IMR-90 (cell line): ENCODE data around the gene CHN2.

Experiments used
- BHLHE40 ChIP-seq: fragments of 150-350 bp; IDR thresholded peaks from 2 replicates; pipeline ENCODE4 v1.6.1; 2016; ENCODE audit warnings: mild to moderate bottlenecking, low read depth, low read length
- CEBPB ChIP-seq: IDR thresholded peaks from 2 replicates; pipeline ENCODE4 v1.6.1; 2012; ENCODE audit warnings: low read depth, low read length, improper control_type of control experiment
- MAFK ChIP-seq: IDR thresholded peaks from 2 replicates; pipeline ENCODE4 v1.6.1; 2012; ENCODE audit warnings: low read depth, low read length, improper control_type of control experiment
- POLR2A ChIP-seq: IDR thresholded peaks from 2 replicates; pipeline ENCODE4 v1.6.1; 2012; ENCODE audit warnings: mild to moderate bottlenecking, low read depth, low read length
- RAD21 ChIP-seq: IDR thresholded peaks from 2 replicates; pipeline ENCODE4 v1.6.1; 2012; ENCODE audit warnings: low read length, improper control_type of control experiment
- TF ChIP-seq, protein P1 (sequence below): conservative IDR thresholded peaks from 2 replicates; pipeline ENCODE4 v1.5.1; 2012; ENCODE audit warnings: mild to moderate bottlenecking, low read depth, low read length, improper control_type of control experiment
- TF ChIP-seq, protein P2 (sequence below): fragments of 150-350 bp; IDR thresholded peaks from 2 replicates; pipeline ENCODE4 v1.6.1; 2016; ENCODE audit warnings: low read depth, mild to moderate bottlenecking, low read length, moderate library complexity, borderline replicate concordance

DNA sequence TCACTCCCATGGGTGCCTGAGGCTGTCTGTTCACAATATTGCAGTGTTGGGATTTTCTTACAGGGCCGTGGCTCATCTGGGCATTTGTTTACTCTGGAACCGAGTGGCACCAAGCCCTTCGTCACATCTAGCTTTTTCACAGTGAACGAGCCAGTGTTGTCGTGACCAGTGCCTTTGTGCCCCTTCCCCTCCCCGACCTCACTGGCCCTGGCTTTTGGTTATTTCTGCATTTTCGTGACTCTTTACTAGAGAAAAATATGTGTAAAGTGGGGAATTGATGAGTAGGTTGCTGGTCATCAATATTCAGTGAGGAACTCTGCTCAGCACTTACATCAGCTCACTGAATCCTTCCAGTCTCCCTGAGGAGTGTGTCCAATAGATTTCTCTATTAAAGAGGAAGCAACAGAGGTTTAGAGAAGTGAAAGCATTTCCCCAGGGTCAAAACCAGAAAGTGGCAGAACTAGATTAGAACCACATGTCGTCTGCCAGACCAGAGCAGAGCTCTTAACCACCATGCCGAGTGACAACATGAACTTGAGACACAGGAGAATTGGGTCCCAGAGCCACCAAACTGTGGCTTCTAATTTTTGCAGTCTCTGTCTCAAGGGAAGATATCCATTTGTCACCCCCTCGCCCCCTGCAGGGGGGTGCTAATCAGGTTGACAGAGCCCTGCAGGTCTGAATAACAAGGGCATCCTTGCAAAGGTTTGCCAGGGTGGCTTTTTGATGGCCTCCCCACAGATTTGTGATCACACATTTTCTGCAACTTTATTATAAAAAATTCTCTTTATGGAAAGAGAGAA is 125.3 kb downstream of the CHN2 start:
- TF ChIP-seq, protein P1, sequence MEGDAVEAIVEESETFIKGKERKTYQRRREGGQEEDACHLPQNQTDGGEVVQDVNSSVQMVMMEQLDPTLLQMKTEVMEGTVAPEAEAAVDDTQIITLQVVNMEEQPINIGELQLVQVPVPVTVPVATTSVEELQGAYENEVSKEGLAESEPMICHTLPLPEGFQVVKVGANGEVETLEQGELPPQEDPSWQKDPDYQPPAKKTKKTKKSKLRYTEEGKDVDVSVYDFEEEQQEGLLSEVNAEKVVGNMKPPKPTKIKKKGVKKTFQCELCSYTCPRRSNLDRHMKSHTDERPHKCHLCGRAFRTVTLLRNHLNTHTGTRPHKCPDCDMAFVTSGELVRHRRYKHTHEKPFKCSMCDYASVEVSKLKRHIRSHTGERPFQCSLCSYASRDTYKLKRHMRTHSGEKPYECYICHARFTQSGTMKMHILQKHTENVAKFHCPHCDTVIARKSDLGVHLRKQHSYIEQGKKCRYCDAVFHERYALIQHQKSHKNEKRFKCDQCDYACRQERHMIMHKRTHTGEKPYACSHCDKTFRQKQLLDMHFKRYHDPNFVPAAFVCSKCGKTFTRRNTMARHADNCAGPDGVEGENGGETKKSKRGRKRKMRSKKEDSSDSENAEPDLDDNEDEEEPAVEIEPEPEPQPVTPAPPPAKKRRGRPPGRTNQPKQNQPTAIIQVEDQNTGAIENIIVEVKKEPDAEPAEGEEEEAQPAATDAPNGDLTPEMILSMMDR = no peak
- TF ChIP-seq RAD21 (no peak), BHLHE40 (no peak), POLR2A (no peak), MAFK (no peak), CEBPB (no peak)
- TF ChIP-seq, protein P2, sequence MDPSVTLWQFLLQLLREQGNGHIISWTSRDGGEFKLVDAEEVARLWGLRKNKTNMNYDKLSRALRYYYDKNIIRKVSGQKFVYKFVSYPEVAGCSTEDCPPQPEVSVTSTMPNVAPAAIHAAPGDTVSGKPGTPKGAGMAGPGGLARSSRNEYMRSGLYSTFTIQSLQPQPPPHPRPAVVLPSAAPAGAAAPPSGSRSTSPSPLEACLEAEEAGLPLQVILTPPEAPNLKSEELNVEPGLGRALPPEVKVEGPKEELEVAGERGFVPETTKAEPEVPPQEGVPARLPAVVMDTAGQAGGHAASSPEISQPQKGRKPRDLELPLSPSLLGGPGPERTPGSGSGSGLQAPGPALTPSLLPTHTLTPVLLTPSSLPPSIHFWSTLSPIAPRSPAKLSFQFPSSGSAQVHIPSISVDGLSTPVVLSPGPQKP = no peak
